AG04449 (cell line): ENCODE measurements around the gene GFM1.

Experiments
- CTCF ChIA-PET: fragments of 350-600 bp; formaldehyde crosslinking; extraction: SDS; loops from one replicate; lab custom pipeline; 2021; ENCODE audit warnings: antibody characterized with exemption; lab: Yijun Ruan, JAX
- POLR2A ChIA-PET: fragments of 400-600, 350-600 bp; formaldehyde crosslinking; extraction: SDS; loops from one replicate; lab custom pipeline; 2020; ENCODE audit warnings: antibody characterized with exemption, inconsistent platforms; lab: Yijun Ruan, JAX
- DNase-seq: peaks from one replicate; pipeline ENCODE4 v3.0.0-alpha.2; 2010; ENCODE audit warnings: low read depth, low spot score
- H3K4me3 ChIP-seq: 2 replicates; pipeline ENCODE4 v1.5.1; 2011; ENCODE audit warnings: low read depth, mild to moderate bottlenecking, control low read depth, low read length
- CTCF ChIP-seq: IDR thresholded peaks from one replicate; pipeline ENCODE4 v1.5.1; 2011; ENCODE audit warnings: mild to moderate bottlenecking, moderate library complexity, low read length, control low read depth, inconsistent platforms; ENCODE audit not compliant: insufficient read depth; ENCODE audit errors: missing control alignments

GFM1 gene

GRCh38 chr3:158652463-158652862, 8.1 kb downstream of the GFM1 start:
- no peak for TF ChIP-seq CTCF
- no peak for DNase-seq
- no peak overlapping the region for H3K4me3 ChIP-seq
- ChIA-PET POLR2A (no interaction called here), CTCF (interaction anchor here (0.6 to 4.3 kb wide), 9 partner anchors 7 to 139 kb away, joined by 3 to 23 read pairs (median 8); partner anchors contain the start of gene GFM1)

GRCh38 chr3:158658889-158659288, 14.6 kb downstream of the GFM1 start:
- TF ChIP-seq CTCF: no peak
- no peak overlapping the region for H3K4me3 ChIP-seq
- CTCF ChIA-PET: interaction anchor here (0.7 to 7.8 kb wide), 45 partner anchors 7 to 1127 kb away, joined by 3 to 436 read pairs (median 7); partner anchors contain the start of genes GFM1, LXN and MFSD1
- POLR2A ChIA-PET: interaction anchor here (0.7 to 1.4 kb wide), 2 partner anchors 15 to 59 kb away, joined by 3 to 5 read pairs; partner anchors contain the start of gene GFM1
- no peak for DNase-seq

- ChIA-PET POLR2A (interaction anchor here (1.0 to 1.4 kb wide), 2 partner anchors 15 to 132 kb away, joined by 4 to 5 read pairs; partner anchors contain the start of gene GFM1), CTCF (interaction anchor here (0.7 to 7.8 kb wide), 58 partner anchors 8 to 1166 kb away, joined by 3 to 436 read pairs (median 6); partner anchors contain the start of genes GFM1, LXN, MFSD1 and MLF1)
- TF ChIP-seq CTCF: peak; percentile 66
- no peak overlapping the region for H3K4me3 ChIP-seq
- peak; percentile 21 for DNase-seq
Measured at GRCh38 chr3:158659454-158660237, 15.3 kb downstream of the GFM1 start.

- TF ChIP-seq CTCF: no peak
- DNase-seq: no peak
- ChIA-PET CTCF (interaction anchor here (0.6 to 7.8 kb wide), 29 partner anchors 8 to 604 kb away, joined by 3 to 436 read pairs (median 15); partner anchors contain the start of genes GFM1, LXN and MFSD1), POLR2A (no interaction called here)
- H3K4me3 ChIP-seq: no peak overlapping the region
Measured at GRCh38 chr3:158660711-158661110, 16.4 kb downstream of the GFM1 start.

GRCh38 chr3:158663246-158663645, 18.9 kb downstream of the GFM1 start:
- ChIA-PET CTCF (interaction anchor here (1.0 to 7.8 kb wide), 10 partner anchors 9 to 1131 kb away, joined by 3 to 436 read pairs (median 11); partner anchors contain the start of genes GFM1 and LXN), POLR2A (no interaction called here)

More at GRCh38 chr3:158663246-158663645, 18.9 kb downstream of the GFM1 start:
- no peak for DNase-seq
- no peak overlapping the region for H3K4me3 ChIP-seq
- TF ChIP-seq CTCF: no peak
